Fibroblast of villous mesenchyme (primary cell): ENCODE measurements around the gene KCNK15. TPM values are rescaled to one million over a fixed set of nuclear protein-coding genes. Genes with fewer than 3 reads are reported as not detected.
"Not testable (repeated sequence)": the region's sequence is repeated elsewhere in the genome, so short reads cannot be mapped to it uniquely, and the experiment has no call there.

Experiments used
- DNase-seq: peaks from one replicate; pipeline ENCODE4 v3.0.0-alpha.2; 2010; ENCODE audit warnings: low read depth
- H3K4me3 ChIP-seq: 2 replicates; pipeline ENCODE4 v1.5.1; 2011; ENCODE audit warnings: low read depth, mild to moderate bottlenecking, low read length
- total RNA-seq: library from RNA; depleted of rRNA; stranded (reverse); fragments of >200 nt; gene quantifications from 2 replicates; pipeline ENCODE4 v1.2.3, GENCODE V29; 2012
- TF ChIP-seq, protein P1 (sequence below): IDR thresholded peaks from 2 replicates; pipeline ENCODE4 v1.5.1; 2012; ENCODE audit warnings: low read depth, mild to moderate bottlenecking, low read length; ENCODE audit not compliant: insufficient read depth

The KCNK15 gene
- total RNA-seq = 0.32 and 1.7 TPM in 2 replicates

DNA sequence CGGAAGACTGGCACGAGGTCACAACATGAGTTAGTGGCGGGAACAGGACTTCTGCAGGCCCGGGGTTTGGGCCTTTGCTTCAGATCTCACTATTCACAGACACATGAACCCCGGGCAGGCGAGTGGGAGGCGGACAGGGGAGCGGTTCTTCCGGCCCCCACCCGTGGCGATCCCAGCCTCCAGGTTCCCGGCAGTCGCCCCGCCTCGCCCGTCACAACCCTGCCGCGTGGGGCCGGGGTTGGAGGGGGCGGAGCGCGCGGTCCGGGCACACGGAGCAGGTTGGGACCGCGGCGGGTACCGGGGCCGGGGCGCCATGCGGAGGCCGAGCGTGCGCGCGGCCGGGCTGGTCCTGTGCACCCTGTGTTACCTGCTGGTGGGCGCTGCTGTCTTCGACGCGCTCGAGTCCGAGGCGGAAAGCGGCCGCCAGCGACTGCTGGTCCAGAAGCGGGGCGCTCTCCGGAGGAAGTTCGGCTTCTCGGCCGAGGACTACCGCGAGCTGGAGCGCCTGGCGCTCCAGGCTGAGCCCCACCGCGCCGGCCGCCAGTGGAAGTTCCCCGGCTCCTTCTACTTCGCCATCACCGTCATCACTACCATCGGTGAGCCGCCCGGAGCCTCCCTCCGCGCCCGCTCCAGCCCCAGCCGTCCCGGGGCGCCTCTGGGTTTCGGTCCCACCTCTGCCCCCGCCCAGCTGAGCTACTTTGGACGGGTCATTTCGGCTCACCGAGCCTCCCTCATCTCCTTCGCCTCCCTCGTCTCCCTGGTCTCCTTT lies at the start of gene KCNK15:
TSS of gene KCNK15 (plus strand) at position 268 of the 769 bp plus-strand sequence. CDS start at position 314, 46 bp downstream.
- DNase-seq = no peak

DNA sequence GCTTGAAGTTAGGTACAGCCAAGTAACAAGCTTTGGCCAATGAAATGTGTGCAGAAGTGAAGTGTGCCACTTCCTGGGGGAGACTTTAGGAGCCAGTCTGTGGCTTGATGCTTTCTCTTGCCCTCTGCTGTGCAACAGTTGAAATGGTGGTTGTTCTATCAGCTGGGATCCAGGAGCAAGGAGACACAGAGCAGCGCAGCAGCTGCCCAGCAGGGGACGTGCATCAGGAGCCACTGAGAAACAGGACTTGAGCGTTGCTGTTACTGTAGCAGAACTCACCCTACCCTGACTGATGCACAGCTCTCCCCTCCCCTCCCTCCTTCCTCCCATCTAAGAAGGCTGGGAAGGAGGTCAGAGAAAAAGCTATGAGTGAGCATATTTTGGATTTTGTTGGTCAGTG lies 49.4 kb upstream of the KCNK15 start:
- no peak for DNase-seq
- no peak overlapping the region for H3K4me3 ChIP-seq
- TF ChIP-seq, protein P1, sequence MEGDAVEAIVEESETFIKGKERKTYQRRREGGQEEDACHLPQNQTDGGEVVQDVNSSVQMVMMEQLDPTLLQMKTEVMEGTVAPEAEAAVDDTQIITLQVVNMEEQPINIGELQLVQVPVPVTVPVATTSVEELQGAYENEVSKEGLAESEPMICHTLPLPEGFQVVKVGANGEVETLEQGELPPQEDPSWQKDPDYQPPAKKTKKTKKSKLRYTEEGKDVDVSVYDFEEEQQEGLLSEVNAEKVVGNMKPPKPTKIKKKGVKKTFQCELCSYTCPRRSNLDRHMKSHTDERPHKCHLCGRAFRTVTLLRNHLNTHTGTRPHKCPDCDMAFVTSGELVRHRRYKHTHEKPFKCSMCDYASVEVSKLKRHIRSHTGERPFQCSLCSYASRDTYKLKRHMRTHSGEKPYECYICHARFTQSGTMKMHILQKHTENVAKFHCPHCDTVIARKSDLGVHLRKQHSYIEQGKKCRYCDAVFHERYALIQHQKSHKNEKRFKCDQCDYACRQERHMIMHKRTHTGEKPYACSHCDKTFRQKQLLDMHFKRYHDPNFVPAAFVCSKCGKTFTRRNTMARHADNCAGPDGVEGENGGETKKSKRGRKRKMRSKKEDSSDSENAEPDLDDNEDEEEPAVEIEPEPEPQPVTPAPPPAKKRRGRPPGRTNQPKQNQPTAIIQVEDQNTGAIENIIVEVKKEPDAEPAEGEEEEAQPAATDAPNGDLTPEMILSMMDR = no peak

More for the DNA sequence above, at the start of gene KCNK15:
- peak within 1 kb of the TSS; percentile 50 for H3K4me3 ChIP-seq
- TF ChIP-seq, protein P1 = no peak

DNA sequence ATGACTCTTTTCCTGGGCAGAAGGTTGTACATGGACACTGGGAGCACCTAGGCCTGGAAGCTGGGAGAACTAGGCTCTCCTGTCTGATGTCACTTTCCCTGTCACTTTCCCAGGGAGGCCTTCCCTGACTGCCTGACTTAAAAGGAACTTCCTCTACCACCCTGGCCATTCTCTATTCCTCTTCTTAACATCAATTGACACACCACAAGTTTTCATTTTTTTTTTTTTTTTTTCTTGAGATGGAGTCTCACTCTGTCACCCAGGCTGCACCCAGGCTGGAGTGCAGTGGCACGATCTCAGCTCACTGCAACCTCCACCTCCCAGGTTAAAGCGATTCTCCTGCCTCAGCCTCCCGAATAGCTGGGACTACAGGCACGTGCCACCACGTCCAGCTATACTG lies 48.6 kb upstream of the KCNK15 start:
- not testable (repeated sequence) for DNase-seq

DNA sequence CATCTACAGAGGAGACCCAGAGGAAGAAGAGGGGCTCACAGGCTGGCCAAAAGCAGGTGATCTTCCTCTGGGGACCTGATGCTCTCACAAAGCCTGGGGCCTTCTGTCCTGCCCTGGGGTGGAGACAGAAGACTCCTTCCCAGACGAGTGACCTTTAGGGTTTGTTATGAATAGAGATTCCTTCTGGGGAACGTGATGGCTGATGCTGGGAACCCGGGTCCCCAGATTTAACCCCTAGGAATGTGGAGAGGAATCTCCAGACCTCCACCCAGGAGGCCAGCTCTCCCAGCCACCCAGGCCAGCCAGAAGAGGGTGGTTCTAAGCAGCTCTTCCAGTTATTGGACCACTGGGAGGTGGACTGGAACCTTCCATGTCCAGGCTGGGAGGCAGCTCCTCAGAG lies 47.3 kb upstream of the KCNK15 start:
- no peak overlapping the region for H3K4me3 ChIP-seq
- no peak for DNase-seq
- TF ChIP-seq, protein P1 = no peak

More for the DNA sequence above, 48.6 kb upstream of the KCNK15 start:
- H3K4me3 ChIP-seq = not testable (repeated sequence)

DNA sequence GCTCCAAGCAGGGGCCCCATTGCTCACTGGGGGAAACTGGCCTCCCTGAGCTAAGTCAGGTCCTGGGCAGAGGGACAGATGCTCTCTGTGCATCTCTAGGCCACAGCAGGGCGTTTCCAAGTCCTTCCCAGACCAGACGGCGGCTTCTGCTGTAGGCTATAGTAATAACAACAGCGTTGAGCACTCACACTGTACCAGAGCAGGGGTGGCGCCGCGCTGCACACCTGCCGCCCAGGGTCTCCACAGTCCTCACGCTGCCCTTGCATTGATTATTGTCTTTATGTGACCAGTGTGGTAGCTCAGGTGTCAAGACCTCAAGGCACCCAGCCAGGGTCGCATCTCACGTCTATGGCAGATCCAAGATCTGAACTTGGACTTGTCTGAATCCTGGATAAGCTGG lies 45.4 kb upstream of the KCNK15 start:
- TF ChIP-seq, protein P1 = no peak
- DNase-seq = no peak
- H3K4me3 ChIP-seq = no peak overlapping the region

DNA sequence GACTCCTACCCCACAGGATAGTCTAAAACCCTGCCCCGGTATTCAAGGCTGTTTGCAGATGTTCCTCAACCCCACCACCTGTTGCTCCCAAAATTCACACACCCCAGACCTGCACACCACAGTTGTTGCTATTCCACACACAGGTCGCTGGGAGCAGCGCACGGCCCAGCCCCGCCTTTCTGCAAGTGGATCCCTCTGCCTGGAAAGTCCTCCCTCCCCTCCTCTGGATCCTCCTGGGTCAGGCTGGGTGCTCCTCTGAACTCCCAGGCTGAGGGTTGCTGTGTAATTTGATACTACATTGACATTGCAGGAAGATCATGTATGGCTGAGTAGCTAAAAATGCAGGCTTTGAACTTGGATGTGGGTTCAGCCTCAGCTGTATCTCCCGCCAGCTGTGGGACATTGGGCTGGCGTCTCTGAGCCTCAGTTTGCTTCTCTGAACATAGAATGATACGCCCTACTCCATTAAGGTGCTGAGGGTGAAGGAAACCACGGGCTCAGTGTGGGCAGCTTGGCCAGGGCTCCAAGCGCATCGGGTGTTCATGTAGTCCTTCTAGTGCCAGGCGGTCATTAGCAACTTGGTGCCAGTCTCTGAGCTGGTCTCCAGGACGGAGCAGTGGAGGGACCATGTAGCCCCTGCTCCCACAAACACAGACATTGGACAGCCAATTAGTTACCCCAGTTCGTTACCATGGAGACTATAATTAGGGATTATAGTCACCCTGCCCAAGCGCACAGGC lies 44.4 kb upstream of the KCNK15 start:
- TF ChIP-seq, protein P1 = no peak
- no peak overlapping the region for H3K4me3 ChIP-seq
- DNase-seq = peak; percentile 84

DNA sequence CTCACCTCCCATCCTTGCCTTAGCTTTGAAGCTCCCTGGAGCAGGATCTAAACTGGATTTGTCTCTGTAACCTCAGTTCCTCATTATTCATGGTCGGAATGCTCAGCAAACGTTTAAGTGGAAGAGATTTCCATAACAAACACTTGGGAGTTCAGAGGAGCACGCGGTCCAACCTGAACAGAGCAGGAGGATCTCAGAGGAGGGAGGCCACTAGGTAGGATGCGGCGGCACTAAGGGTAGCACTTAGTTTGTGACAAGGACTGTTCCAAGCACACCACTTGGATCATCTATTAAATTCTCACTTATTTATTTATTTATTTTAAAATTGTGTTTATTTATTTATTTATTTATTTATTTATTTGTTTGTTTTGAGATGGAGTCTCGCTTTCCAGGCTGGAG lies 43.8 kb upstream of the KCNK15 start:
- no peak for DNase-seq
- H3K4me3 ChIP-seq = no peak overlapping the region
- TF ChIP-seq, protein P1 = no peak
